T-helper 2 cell (primary cell): ENCODE data around the gene TRIM66.

ENCODE experiments used
- DNase-seq, 5 experiments: peaks; one replicate each; pipeline versions ENCODE4 v3.0.0 to v3.0.0-alpha.2; 2012 to 2022

TRIM66 gene

DNA sequence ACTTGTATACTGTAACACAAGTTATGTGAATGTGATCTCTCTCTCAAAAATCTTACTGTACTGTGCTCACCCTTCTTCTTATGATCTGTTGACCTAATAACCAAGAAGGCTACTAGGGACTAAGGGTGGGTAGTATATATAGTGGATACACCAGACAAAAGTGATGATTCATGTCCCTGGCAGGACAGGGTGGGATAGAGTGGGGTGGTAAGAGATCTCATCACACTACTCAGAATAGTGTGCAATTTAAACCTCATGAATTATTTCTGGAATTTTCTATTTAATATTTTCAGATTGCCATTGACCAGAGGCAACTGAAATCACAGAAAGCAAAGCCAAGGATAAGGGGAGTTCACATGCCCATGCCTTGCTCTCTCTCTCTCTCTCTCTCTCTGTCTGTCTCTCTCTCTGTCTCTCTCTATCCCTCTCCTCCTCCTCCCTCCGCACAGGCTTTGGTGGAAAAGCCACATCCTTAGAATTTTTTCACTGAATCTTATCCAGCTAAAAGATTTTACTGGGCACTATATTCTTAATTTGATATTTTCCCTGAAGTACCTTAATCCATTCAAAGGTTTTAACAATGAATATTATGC lies 76.4 kb downstream of the TRIM66 start:
- DNase-seq = no peak

DNA sequence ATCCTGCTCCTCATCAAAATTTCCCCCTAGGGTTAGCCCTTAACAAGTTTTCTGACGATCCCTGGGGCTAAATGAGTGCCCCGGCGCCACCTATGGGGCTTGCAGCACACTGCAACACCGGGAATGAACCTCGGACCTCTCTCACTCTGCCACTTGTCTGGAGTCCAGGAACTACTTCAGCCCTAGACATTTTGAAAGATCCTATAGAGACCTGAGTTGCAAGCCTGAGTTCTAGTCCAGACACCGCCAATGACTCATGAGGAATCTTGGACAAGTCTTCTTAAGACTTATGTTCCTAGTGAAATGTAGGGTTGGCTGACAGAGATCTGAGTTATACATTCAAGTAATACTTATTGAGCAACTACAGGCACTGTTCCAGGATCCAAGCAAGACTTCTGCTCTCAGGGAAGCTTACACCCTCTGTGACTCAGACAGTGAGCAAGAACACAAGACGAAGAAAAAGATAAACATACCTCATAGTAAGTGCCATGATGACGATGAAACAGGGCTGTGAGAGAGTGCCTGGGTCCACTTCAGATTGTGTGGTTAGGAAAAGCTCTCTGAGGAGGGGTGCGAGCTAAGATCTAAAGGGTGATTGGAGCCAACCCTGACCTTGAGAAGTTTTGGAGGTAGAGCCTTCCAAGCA lies 78.3 kb downstream of the TRIM66 start:
- DNase-seq = peak in 1 of 5 experiments; percentile 30

DNA sequence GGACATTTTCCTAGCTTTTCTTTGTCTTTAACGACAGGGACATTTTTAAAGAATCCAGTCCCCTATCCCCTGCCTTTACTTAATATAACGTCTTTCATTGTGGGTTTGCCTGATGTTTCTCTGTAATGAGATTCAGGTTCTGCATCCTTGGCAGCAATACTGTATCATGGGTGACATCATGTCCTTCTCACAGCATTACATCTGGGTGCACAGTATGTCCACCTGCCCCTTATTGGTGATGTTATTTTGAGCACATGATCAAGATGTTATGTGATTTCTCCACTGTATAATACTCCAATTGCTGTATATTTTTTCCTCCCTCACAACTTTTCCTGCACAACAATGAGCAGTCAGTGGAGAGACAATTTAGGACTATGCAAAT lies 78.8 kb downstream of the TRIM66 start:
- DNase-seq = no peak

DNA sequence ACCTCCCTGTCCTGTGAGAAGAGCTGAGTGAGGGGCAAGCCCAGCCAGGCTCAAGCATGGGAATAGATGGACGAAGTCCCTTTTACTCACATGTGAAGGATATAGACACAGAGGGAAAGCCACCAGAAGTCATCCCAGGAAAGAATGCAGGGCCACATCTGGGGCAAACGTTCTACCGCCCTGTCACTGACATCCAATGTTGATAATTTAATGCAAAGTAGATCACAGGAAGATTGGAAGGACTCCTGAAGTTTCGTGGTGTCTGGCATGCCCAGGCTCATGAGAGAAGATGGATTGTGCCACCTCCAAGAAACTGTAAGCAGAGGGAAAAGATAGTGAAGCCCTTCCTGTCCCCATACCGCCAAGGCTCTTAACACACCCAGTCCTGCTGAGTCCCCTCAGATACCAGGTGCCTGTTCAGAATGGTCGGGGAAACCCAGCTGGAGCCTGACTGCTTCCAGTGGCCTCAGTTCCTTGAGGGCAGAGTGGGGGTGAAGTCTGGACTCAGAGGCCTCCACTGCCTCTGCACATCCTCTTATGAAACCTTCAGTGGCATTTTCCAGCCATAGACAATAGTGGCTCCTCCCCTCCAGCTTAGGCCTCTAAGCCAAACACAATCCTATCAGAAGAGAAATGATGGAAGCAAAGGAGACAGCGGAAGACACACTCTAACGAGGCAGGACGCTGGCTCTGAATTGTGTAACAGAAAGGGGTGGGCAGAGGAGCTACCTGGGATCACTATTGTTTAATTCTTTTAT lies 80.9 kb downstream of the TRIM66 start:
- no peak for DNase-seq

DNA sequence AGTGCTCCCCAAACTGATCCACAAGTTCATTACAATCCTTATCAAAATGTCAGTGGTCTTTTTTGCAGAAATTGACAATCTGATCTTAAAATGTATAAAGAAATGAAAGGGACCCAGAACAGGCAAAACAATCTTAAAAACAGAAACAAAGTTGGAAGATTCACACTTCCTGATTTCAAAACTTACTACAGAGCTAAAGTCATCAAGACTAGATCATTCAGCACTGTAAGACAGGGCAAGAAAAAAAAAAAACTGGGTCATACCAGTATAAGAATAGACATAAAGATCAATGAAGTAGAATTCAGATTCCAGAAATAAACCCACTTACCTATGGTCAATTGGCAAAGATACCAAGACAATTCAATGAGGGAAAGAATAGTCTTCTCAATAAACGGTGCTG lies 84.0 kb downstream of the TRIM66 start:
- DNase-seq = no peak

DNA sequence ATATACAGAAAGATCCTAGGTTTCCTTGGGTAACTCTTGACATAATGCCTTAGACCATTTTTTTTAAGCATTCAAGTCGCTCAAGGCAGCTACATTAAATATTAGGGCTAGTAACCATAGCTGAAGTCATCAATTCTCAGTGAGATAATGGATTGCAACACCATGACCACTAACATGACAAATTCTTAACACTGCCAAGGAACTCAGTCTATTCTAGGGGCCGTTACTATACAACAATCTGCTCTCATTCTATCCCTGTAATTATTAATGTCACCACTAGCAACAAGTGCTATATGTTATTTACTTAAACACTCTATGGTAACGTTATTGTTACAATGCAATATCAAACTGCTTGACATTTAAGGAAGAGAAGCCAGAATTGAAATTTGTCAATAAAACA lies 85.3 kb downstream of the TRIM66 start:
- no peak for DNase-seq

DNA sequence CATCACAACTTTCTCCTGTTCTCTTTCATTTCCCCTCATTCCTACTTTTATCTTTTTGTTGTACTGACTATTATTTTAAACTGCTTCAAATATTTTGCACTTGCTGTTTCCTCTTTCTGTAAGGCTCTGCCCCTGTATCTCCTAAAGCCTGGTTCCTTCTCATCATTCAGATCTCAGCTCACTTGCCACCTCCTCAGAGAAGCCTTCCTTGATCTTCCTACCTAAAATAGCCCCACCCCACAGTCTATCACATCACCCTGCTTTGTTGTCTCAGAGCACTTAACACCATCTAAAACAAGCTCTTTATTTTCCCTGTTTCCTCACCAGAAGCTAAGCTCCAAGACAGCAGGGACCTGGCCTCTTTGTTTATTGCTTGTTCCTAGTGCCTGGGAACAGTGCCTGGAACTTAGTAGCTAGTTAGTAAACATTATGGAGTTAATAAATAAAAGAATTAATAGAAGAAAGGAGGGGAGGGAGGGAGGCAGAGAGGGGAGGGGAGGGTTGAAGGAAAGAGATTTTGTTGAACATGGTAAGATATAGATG lies 85.9 kb downstream of the TRIM66 start:
- no peak for DNase-seq

DNA sequence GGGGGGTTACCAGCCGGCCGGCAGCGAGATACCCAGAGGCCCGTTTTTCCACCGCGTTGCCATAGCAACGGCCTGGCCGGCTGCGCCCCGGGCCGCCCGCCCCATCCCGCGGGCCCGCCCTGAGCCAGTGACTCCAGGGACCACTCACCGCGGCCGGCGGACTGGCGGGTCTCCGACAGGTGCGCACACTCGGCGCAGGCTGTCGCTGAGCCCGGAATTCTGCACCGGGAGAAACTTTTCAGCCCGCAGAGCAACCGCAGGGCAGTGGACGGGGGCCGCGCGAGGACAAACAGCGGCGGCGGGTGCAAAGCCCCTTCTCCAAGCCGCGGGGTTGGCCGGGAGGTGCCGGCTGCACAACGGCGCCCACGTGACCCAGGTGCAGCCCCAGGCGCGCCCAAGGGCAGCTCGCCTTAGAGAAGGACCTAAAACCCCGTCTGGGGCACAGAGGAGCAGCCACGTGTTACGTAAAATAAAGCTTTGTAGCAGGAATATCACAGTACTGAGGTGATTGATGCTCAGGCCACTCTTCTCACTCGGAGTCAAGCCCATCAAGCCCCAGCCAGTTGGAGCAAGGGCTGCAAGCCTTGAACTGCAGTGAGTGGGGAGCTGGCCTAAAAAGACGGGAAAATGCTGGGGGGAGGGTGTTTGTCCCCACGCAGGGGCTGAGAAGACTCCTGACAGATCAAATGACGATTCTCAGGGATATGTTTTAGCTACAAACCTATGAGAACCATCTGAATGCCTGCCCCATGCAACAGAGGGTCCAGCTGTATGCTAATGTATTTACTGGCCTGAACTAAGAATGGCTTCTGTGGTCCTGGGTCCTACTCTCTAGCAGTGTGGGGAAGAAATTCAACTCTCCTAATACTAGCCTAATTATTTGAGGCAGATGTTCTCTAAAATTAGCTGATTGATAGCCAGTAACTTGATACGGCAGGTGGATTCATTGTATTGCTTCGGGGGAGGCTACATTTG lies 88.2 kb downstream of the TRIM66 start, which contains the start of gene STK33:
Gene STK33 (minus strand): TSS at position 294 of the 975 bp plus-strand sequence. CDS start 119,323 bp downstream, outside the sequence.
- peak in 1 of 5 experiments; percentile 67 for DNase-seq

DNA sequence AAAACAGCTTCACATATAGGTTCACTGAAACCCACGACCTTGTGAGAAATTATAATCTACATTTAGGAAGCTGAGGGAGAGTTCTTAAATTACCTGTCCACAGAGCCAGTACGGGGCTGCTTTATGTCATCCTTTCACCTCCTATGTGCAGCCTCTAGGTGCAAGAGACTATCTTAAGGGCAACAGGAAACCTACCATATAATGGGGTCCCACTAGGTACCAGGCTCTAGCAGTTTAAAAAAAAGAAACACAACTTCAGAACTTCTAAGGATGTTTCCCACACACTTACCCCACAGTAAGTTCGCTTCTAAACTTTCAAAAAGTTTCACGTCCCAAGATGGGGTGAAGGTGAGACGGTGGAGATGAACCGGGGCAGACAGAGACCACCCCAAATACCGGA lies 89.0 kb downstream of the TRIM66 start:
- DNase-seq = no peak

DNA sequence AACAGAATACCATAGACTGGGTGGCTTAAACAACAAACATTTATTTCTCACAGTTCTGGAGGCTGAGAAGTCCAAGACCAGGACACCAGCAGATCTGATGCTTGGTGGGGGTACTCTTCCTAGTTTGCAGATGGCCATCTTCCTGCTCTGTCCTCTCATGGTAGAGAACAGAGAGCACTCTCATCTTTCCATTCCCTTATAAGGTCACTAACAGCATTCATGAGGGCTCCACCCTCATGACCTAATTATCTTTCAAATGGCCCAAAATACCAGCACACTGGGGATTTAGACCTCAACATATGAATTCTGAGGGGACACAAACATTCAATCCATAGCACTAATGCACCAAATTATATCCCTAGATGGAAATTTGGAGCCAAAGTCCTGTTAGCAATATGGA lies 94.5 kb downstream of the TRIM66 start:
- DNase-seq = no peak

DNA sequence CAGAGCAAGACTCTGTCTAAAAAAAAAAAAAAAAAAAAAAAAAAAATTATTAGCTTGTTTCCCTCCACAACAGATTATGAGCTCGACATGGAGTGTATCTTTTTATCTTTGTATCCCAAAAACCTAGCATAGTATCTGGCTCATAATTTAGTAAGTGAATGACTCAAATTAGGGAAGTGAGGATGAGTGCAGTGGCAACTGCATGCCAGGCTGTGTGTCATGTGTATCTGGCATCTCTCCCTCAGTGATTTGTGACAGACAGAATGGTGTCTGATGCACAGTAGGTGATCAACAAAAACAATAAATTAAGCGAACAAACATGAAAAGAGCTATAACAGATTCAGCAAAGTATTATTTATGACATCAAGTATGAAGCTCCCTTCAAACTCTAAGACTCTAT lies 95.7 kb downstream of the TRIM66 start:
- DNase-seq = no peak

DNA sequence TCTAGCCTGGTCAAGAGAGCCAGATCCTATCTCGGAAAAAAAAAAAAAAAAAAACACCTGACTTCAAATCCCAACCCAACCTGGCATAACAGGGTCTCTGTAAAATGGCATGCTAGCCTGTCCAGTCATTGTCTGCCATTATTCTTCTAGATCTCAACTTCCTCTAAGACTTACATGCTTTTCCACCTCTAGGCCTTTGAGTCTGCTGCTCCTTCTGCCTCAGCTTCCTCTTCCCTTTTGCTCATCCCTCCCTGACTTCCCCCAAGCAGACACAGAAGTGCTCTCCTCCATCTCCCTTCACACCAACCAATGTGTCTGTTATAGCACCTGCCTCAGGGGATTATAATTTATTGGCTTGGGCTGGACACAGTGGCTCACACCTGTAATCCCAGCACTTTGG lies 96.3 kb downstream of the TRIM66 start:
- DNase-seq = no peak

DNA sequence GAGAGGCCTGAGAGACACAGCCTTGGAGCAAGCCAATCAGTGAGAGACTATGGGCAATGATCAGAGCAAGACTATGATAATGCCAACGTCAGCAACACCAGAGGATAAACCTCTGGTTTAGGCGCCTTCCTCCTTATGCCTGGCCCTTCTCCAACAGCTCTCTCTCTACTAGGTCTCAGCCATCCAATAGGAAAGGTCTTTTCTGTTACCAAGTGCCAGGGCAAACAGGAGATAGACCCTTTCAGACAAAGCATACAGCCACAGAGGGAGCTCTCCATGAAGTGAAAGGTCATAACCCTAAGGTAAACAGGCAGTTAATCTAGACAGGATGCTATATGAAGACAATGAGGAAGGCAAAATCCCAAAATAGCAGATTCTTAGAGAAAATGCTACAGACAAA lies 98.0 kb downstream of the TRIM66 start:
- DNase-seq = no peak

DNA sequence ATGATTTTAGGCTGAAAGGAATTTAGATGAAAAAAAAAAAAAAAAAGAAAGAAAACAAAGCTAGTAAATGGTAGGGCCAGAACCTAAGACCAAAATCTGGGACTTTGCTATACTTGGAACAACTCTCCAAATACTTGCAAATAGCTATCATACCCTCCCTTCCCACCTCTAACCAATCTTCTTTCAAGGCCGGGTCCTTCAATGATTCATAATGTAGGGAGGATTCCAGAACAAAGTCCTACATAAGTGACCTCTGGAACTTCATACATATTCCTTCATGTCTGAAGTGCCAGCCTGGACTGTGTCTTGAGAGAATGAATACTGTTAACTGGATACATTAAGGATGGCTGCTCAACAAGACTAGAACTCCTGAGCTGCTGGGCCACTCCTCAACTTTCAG lies 98.4 kb downstream of the TRIM66 start:
- no peak for DNase-seq

DNA sequence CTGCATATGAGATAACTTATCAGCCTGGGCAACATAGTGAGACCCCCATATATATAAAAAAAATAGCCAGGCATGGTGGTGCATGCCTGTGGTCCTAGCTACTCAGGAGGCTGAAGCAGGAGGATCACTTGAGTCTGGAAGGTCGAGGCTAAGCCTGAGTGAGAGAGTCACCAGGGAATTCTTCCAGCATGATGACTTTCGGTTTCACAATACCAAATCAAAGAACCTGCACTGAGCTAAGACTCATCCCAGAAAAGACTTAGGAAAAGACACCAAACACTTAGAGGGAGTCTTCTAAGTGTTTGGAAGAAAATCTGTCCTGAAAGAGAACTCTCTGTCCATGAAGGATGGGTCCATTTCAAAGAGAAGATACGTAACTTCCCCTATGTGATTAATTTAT lies 101.2 kb downstream of the TRIM66 start:
- DNase-seq = no peak

DNA sequence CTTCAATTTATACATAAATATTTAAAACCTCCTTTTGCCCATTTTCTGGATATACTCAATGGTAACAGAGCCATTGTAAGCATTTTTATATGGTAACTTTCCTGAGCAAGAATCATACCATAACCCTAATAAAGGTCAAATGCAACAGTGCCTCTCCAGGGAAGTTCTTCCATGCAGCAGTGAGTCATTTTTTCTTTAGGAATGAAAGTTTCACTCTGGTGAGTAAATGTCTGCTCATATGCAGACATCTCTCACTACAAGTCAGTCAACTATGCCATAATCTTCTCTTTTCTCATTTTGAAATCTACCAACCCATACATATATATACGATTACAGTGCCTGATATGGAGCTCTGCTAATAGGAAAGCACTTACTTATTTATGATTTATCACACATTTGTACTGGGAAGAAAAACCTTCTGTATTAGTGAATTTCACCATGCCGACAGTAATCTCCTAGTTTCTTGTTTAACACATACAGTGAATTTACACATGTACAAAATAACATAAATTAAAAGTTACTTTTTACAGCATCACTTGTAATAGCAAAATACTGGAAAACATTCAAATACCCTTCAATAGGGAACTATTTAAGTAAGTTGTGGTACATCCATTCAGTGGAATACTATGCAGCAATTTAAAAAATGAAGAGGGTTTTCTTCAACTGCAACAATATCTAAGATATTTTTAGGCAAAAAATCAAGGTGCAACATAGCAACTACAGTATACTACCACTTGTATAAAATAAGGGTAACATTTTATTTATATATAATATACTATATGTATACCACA lies 104.5 kb downstream of the TRIM66 start:
- no peak for DNase-seq

DNA sequence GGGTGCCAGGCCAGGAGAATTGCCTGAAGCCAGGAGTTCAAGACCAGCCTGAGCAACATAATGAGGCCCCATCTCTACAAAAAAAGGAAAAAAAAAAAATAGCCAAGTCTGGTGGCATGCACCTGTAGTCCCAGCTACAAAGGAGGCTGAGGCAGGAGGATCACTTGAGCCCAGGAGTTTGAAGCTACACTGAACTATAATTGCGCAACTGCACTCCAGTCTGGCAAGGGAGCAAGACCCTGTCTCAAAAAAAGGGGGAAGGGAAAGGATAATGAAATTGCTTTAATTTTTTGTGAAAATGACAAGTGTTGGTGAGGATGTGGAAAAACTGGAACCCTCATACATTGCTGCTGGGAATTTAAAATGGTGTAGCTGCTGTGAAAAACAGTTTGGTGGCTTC lies 107.7 kb downstream of the TRIM66 start:
- DNase-seq = no peak

DNA sequence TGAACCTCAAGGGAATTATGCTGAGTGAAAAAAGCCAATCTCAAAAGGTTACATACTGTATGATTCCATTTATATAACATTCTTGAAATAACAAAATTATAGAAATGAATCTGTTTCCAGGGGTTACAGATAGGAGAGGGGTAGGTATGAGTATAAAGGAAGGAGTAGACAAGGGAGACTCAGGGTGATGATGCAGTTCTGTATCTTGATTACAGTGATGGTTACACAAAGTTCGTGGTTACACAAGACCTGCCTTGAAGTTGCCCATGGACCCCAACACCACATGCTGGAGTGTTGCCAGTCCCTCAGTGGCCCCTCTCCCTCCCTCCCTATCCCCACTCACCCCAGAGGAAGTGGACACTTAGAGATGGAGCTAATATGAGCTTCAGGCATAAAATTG lies 108.7 kb downstream of the TRIM66 start:
- no peak for DNase-seq

DNA sequence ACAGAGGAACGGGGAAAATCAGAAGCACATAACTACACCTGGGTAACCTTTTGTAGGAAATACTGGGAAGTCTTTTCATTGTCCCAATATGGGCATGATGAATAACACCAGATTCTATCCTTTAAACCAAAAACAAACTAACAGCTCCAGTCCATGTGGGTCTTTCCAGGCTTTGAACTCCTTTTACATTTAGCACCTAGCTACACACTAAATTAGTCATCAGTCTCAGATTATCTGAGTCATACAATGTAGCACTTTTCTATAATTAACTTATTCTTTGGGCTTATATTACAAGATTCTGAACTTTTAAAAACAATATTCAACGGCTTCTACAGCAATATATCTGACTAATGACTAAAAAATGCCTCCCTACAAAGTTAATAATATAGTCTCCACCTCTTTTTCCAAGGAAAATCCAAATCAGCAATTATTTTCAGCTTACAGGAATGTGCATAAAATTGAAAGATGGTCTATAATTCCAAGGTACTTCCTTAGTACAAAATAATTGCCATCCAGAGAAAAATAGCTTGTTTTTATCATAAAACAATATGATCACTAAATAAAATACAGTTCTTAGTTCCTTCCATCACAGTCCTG lies 114.8 kb downstream of the TRIM66 start:
- no peak for DNase-seq

DNA sequence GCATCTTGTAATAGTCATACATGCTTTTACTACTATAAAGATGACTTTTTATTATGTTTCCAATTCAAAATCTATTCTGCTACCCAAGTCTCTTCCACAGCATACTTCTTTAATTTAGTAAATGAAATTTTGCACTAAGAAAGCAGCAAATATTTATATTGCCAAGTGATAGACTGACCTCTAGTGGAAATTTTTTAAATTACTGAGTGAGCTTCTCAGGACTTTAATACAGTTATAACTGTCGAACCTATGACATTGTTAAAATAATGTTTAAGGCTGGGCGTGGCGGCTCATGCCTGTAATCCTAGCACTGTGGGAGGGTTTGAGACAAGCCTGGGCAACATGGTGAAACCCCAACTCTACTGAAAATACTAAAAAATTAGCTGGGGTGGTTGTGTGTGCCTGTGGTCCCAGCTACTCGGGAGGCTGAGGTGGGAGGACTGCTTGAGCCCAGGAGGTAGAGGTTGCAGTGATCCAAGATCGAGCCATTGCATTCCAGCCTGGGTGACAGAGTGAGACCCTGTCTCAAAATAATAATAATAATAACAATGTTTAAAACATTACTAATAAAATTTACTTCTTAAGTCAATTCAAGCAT lies 115.8 kb downstream of the TRIM66 start:
- DNase-seq = peak in 1 of 5 experiments; percentile 29

DNA sequence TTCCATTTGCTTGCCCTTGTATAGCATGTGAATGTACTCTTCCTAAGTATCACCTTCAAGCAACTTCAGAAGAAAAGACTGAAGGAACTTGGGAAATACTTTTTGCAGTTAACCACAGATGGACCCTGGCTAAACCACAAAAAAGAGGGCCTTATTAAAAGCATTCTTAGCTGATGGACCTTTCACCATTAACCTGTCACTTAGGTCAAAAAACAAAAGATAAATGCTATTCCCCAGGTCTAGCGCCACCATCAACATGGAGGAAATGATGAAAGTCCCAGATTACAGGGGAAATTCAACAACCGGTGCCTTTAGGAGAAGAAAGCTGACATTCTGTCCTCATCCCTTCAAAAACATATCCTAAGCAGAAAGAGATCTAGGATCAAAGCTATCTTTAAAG lies 117.9 kb downstream of the TRIM66 start:
- DNase-seq = no peak
